ENCODE data around the gene RAD9A.

DNA sequence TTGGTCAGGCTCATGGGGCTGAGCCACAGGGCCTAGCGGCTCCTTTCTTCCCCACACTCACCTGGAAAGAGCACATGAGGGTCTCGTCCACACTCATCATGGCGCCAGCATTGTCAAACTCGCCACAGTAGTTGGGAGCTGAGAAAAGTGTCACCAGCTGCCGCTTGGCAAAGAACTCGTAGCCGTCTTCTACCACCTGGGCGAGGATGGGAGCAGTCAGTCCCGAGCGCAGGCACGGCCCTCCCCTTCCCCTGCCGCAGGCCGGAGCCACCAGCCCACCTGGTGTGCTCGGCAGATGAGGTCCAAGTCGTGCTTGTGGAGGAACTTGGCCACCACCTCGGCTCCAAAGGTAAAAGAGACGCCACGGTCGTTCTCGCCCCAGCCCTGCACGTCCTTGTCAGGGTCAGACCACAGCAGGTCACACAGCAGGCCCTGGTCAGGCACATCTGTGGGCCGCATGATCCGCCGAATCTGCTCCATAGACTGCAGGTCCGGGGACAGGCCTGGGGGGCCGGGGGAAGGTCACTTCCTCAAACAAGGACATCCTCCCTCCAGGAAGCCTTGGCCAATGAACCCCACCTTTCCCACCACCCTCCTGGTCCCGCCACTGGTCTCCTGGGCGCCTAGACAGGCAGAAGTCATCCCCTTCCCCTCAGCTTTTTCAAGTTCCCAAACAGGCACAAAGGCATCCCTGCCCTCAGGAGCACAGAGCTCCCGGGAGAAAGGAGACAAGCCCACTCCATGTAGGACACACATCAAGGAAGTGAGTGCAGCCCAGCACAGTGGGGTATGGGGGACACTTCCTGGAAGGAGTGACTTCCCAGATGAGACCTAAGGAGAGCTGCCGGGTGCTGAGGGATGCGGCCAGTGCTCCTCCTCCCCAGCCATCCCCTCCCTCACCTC lies 7.1 kb downstream of the RAD9A start:
- TF ChIP-seq POLR2A (IDR thresholded peaks at IDR 0.05; ENCODE audit: low read length) (no peak), GATA1 (IDR thresholded peaks at IDR 0.05; ENCODE audit: low read depth, low read length) (no peak)

All from erythroblast (primary cell).